SK-N-SH (cell line): Measurements from ENCODE around the gene IMPDH1.

Experiments
- POLR2AphosphoS5 ChIP-seq: IDR thresholded peaks from 2 replicates; pipeline ENCODE4 v1.6.1; 2012; ENCODE audit warnings: low read depth, low read length
- TEAD4 ChIP-seq: IDR thresholded peaks from 2 replicates; pipeline ENCODE4 v1.4.0; 2012; ENCODE audit warnings: mild to moderate bottlenecking, borderline replicate concordance; ENCODE audit not compliant: insufficient read depth
- TF ChIP-seq, protein P1 (sequence below): fragments of 200-600 bp; sonication (generic); IDR thresholded peaks from 2 replicates; pipeline ENCODE4 v1.6.1; 2017; ENCODE audit warnings: antibody characterized with exemption, mild to moderate bottlenecking, moderate library complexity

DNA sequence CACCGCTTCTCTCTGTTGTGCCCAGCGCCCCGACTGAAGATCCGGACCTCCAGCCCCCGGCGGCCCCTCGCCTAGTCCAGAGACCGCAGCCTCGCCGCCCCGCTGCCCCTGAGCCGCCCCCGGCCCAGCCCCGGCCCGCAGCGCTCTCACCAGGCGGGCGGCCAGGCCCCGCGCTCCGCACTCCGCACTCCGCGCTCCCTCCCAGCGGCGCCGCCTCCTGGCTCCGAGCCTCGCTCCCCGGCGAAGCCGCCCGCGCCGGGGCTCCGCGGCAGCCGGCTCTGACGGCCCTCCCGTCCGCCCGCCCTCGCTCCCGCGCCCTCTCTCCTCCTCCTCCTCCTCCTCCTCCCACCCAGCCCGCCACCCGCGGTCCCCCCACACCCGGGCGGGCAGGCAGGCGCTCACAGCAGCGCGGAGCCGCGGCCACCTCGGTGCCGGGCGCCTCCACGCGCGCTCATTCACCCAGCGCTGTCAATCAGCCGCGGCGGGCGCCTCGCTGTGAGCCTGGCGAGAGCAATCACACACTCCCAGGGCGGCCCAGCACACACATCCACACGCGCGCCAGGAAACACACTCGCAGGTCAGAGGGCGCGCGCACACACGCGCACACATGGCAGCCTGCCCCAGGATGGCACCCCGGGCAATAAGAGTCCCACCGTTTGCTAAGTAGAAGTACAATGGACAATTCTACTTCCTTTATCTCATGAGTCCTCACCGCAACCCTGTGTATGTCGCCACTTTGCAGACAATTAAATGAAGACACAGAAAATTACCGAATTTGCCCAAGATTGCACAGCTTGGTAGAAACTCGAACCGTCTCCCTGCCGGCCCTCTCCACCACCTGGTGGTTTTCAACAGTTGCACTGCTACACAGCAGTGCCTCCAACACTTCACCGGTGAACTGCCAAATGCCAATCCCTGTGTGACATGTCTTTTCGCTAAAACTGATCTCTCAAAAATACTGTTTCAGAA, 48.1 kb downstream of the IMPDH1 start, which contains the start of gene PRRT4:
- no peak for TF ChIP-seq TEAD4
- TF ChIP-seq, protein P1, sequence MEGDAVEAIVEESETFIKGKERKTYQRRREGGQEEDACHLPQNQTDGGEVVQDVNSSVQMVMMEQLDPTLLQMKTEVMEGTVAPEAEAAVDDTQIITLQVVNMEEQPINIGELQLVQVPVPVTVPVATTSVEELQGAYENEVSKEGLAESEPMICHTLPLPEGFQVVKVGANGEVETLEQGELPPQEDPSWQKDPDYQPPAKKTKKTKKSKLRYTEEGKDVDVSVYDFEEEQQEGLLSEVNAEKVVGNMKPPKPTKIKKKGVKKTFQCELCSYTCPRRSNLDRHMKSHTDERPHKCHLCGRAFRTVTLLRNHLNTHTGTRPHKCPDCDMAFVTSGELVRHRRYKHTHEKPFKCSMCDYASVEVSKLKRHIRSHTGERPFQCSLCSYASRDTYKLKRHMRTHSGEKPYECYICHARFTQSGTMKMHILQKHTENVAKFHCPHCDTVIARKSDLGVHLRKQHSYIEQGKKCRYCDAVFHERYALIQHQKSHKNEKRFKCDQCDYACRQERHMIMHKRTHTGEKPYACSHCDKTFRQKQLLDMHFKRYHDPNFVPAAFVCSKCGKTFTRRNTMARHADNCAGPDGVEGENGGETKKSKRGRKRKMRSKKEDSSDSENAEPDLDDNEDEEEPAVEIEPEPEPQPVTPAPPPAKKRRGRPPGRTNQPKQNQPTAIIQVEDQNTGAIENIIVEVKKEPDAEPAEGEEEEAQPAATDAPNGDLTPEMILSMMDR, result no peak
- no peak for TF ChIP-seq POLR2AphosphoS5
